T-helper 2 cell treated with Interferon-gamma antibody and Interleukin-4, amounts not matched to agents 5 μg/mL and 100 μg/mL, for 36 hours (primary cell): ENCODE data around the gene FBN2.
"Not testable (repeated sequence)": the region's sequence is repeated elsewhere in the genome, so short reads cannot be mapped to it uniquely, and the experiment has no call there.

Experiments used
- DNase-seq: peaks from one replicate; pipeline ENCODE4 v3.0.0; 2021; ENCODE audit warnings: low spot score
- H3K27ac Mint-ChIP-seq: one replicate; pipeline ENCODE4 v1.8.0; 2021; ENCODE audit warnings: mild to moderate bottlenecking, mixed read lengths
- H3K27me3 Mint-ChIP-seq: one replicate; pipeline ENCODE4 v1.8.0; 2021; ENCODE audit warnings: low read depth, mixed read lengths
- H3K36me3 Mint-ChIP-seq: one replicate; pipeline ENCODE4 v1.8.0; 2021; ENCODE audit warnings: low read depth, mixed read lengths
- H3K4me1 Mint-ChIP-seq: one replicate; pipeline ENCODE4 v1.8.0; 2021; ENCODE audit warnings: low read depth, mixed read lengths
- H3K4me3 Mint-ChIP-seq: one replicate; pipeline ENCODE4 v1.8.0; 2022; ENCODE audit warnings: mild to moderate bottlenecking, moderate library complexity, mixed read lengths
- H3K9me3 Mint-ChIP-seq: one replicate; pipeline ENCODE4 v1.8.0; 2021; ENCODE audit warnings: mixed read lengths

FBN2 gene

GRCh38 chr5:128519827-128520226, 18.2 kb downstream of the FBN2 start:
- no peak for DNase-seq
- no peak overlapping the region for H3K27ac Mint-ChIP-seq
- no peak overlapping the region for H3K4me3 Mint-ChIP-seq
- H3K27me3 Mint-ChIP-seq, result no peaks in the 10 kb centered on the region
- H3K4me1 Mint-ChIP-seq, result no peaks in the 10 kb centered on the region
- H3K36me3 Mint-ChIP-seq, result no peaks in the 10 kb centered on the region
- H3K9me3 Mint-ChIP-seq, result no peaks in the 10 kb centered on the region

- Mint-ChIP-seq H3K9me3 (no peaks in the 10 kb centered on the region), H3K4me3 (no peak overlapping the region), H3K36me3 (no peaks in the 10 kb centered on the region), H3K27ac (no peak overlapping the region), H3K27me3 (no peaks in the 10 kb centered on the region), H3K4me1 (no peaks in the 10 kb centered on the region)
- no peak for DNase-seq
Measured at GRCh38 chr5:128516978-128517377, 21.1 kb downstream of the FBN2 start.

GRCh38 chr5:128513806-128514205, 24.2 kb downstream of the FBN2 start:
- H3K4me3 Mint-ChIP-seq, result no peak overlapping the region
- H3K27me3 Mint-ChIP-seq, result no peaks in the 10 kb centered on the region
- H3K36me3 Mint-ChIP-seq, result no peaks in the 10 kb centered on the region
- DNase-seq, result no peak
- H3K4me1 Mint-ChIP-seq, result no peaks in the 10 kb centered on the region
- no peaks in the 10 kb centered on the region for H3K9me3 Mint-ChIP-seq
- H3K27ac Mint-ChIP-seq, result no peak overlapping the region

GRCh38 chr5:128512894-128513293, 25.2 kb downstream of the FBN2 start:
- H3K27me3 Mint-ChIP-seq, result no peaks in the 10 kb centered on the region
- H3K9me3 Mint-ChIP-seq, result no peaks in the 10 kb centered on the region
- DNase-seq, result no peak
- H3K4me1 Mint-ChIP-seq, result no peaks in the 10 kb centered on the region
- no peaks in the 10 kb centered on the region for H3K36me3 Mint-ChIP-seq
- H3K4me3 Mint-ChIP-seq, result no peak overlapping the region
- no peak overlapping the region for H3K27ac Mint-ChIP-seq

GRCh38 chr5:128506643-128507042, 31.4 kb downstream of the FBN2 start:
- H3K4me3 Mint-ChIP-seq, result no peak overlapping the region

GRCh38 chr5:128503727-128504126, 34.3 kb downstream of the FBN2 start:
- not testable (repeated sequence) for H3K27ac Mint-ChIP-seq, H3K36me3 Mint-ChIP-seq, H3K9me3 Mint-ChIP-seq, H3K27me3 Mint-ChIP-seq, DNase-seq, H3K4me1 Mint-ChIP-seq, H3K4me3 Mint-ChIP-seq

More at GRCh38 chr5:128506643-128507042, 31.4 kb downstream of the FBN2 start:
- Mint-ChIP-seq H3K4me1 (no peaks in the 10 kb centered on the region), H3K36me3 (no peaks in the 10 kb centered on the region), H3K27ac (no peak overlapping the region), H3K9me3 (peaks cover 8% of the 10 kb centered on the region), H3K27me3 (no peaks in the 10 kb centered on the region)
- DNase-seq, result no peak

GRCh38 chr5:128498844-128499455, 39.1 kb downstream of the FBN2 start:
- H3K27me3 Mint-ChIP-seq, result no peaks in the 10 kb centered on the region
- H3K36me3 Mint-ChIP-seq, result no peaks in the 10 kb centered on the region
- H3K9me3 Mint-ChIP-seq, result peaks cover 8% of the 10 kb centered on the region
- H3K27ac Mint-ChIP-seq, result no peak overlapping the region
- H3K4me1 Mint-ChIP-seq, result no peaks in the 10 kb centered on the region
- H3K4me3 Mint-ChIP-seq, result no peak overlapping the region
- DNase-seq, result no peak

- no peak overlapping the region for H3K4me3 Mint-ChIP-seq
- no peak overlapping the region for H3K27ac Mint-ChIP-seq
- no peaks in the 10 kb centered on the region for H3K9me3 Mint-ChIP-seq
- DNase-seq, result no peak
- no peaks in the 10 kb centered on the region for H3K27me3 Mint-ChIP-seq
- no peaks in the 10 kb centered on the region for H3K4me1 Mint-ChIP-seq
- H3K36me3 Mint-ChIP-seq, result no peaks in the 10 kb centered on the region
Measured at GRCh38 chr5:128494516-128494915, 43.5 kb downstream of the FBN2 start.

GRCh38 chr5:128493657-128494329, 44.3 kb downstream of the FBN2 start:
- DNase-seq, result no peak
- no peaks in the 10 kb centered on the region for H3K4me1 Mint-ChIP-seq
- H3K27me3 Mint-ChIP-seq, result no peaks in the 10 kb centered on the region
- no peak overlapping the region for H3K27ac Mint-ChIP-seq
- no peaks in the 10 kb centered on the region for H3K36me3 Mint-ChIP-seq
- H3K4me3 Mint-ChIP-seq, result no peak overlapping the region
- H3K9me3 Mint-ChIP-seq, result no peaks in the 10 kb centered on the region

- no peak for DNase-seq
- Mint-ChIP-seq H3K4me1 (no peaks in the 10 kb centered on the region), H3K27me3 (no peaks in the 10 kb centered on the region), H3K9me3 (no peaks in the 10 kb centered on the region), H3K4me3 (no peak overlapping the region), H3K36me3 (no peaks in the 10 kb centered on the region), H3K27ac (no peak overlapping the region)
Measured at GRCh38 chr5:128491291-128491690, 46.8 kb downstream of the FBN2 start.

- Mint-ChIP-seq H3K4me1 (no peaks in the 10 kb centered on the region), H3K36me3 (no peaks in the 10 kb centered on the region), H3K4me3 (no peak overlapping the region), H3K27me3 (no peaks in the 10 kb centered on the region), H3K9me3 (no peaks in the 10 kb centered on the region), H3K27ac (no peak overlapping the region)
- DNase-seq, result no peak
Measured at GRCh38 chr5:128490761-128491160, 47.3 kb downstream of the FBN2 start.

- DNase-seq, result no peak
- no peaks in the 10 kb centered on the region for H3K27me3 Mint-ChIP-seq
Measured at GRCh38 chr5:128487041-128487440, 51.0 kb downstream of the FBN2 start.

GRCh38 chr5:128483738-128484137, 54.3 kb downstream of the FBN2 start:
- Mint-ChIP-seq H3K27me3 (no peaks in the 10 kb centered on the region), H3K9me3 (no peaks in the 10 kb centered on the region), H3K4me3 (no peak overlapping the region), H3K27ac (no peak overlapping the region), H3K36me3 (no peaks in the 10 kb centered on the region), H3K4me1 (no peaks in the 10 kb centered on the region)
- DNase-seq, result no peak

More at GRCh38 chr5:128487041-128487440, 51.0 kb downstream of the FBN2 start:
- Mint-ChIP-seq H3K4me1 (no peaks in the 10 kb centered on the region), H3K36me3 (no peaks in the 10 kb centered on the region), H3K27ac (no peak overlapping the region), H3K4me3 (no peak overlapping the region), H3K9me3 (no peaks in the 10 kb centered on the region)

GRCh38 chr5:128480906-128481633, 57.0 kb downstream of the FBN2 start:
- Mint-ChIP-seq H3K9me3 (no peaks in the 10 kb centered on the region), H3K27me3 (no peaks in the 10 kb centered on the region), H3K4me3 (no peak overlapping the region), H3K36me3 (no peaks in the 10 kb centered on the region), H3K27ac (no peak overlapping the region), H3K4me1 (no peaks in the 10 kb centered on the region)
- DNase-seq, result no peak
